GM08714 (cell line): Measurements from ENCODE around the gene CLCN2.
A peak's percentile ranks its signal among the peaks of the same experiment; 100 is the strongest.

ENCODE experiments used
- H3K4me3 ChIP-seq: fragments of 200-500 bp; sonication (Bioruptor generic); 2 replicates; pipeline ENCODE4 v1.5.1; 2014; ENCODE audit warnings: mild to moderate bottlenecking, low read length, inconsistent platforms
- ZNF274 ChIP-seq: IDR thresholded peaks from 2 replicates; pipeline ENCODE4 v1.6.1; 2012; ENCODE audit warnings: mild to moderate bottlenecking, low read depth, low read length

CLCN2 gene

DNA sequence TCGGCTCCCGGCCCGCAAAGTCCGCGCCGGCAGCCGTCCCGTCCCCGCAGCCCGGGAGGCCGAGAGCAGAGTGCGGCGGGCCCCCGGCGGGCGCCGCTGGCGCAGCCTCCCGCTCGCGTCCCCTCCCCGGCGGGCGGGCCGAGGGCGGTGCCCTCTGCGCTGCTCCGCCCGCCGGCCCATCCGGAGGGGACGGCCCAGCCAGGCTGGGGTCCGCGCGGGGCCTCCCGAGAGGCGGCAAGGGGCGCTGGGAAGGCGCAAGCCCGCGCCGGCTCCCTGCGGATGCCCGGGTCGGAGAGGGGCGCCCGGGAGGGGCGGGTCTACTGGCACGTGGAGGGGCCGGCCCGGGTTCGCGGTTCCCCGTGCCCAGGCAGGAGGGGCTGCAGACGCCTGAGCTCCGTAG is at the start of gene CLCN2, which contains the start of gene POLR2H:
Gene CLCN2, minus strand, starts transcription at position 74 of the 400 bp plus-strand sequence. CDS start 126 bp downstream, outside the sequence.
Gene POLR2H, plus strand, starts transcription at position 179 of the 400 bp plus-strand sequence. CDS start 1,783 bp downstream, outside the sequence.
- no peak for TF ChIP-seq ZNF274

DNA sequence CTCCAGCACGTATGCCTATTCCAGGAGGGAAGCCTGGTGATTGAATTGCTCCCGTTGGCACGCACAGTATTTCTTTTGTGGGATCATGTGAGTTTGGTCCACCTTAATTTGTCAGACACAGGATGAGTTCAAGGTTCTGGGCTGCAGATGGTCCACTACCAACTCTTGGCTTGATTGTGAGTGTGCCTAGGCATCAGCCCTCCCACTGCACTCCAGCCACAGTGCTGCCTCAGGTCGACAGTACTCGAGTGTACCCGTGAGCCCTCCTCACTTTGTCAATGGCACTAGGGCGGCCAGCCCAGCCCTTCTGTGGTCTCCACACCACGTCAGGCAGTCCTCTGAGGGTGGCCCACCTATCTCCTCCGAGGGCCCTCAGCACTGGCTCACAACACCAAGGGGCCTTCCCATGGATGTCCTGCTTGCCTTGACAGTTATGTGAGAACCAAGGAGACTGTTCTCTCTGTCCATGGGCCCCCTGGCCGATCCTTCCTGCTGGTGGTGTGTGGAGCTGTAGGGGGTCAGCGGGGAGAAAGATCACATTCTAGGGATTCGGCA is 48.6 kb upstream of the CLCN2 start:
- H3K4me3 ChIP-seq = no peak overlapping the region
- TF ChIP-seq ZNF274 = no peak

More for the DNA sequence above, at the start of gene CLCN2, which contains the start of gene POLR2H:
- peak within 1 kb of the TSS; percentile 86 for H3K4me3 ChIP-seq

DNA sequence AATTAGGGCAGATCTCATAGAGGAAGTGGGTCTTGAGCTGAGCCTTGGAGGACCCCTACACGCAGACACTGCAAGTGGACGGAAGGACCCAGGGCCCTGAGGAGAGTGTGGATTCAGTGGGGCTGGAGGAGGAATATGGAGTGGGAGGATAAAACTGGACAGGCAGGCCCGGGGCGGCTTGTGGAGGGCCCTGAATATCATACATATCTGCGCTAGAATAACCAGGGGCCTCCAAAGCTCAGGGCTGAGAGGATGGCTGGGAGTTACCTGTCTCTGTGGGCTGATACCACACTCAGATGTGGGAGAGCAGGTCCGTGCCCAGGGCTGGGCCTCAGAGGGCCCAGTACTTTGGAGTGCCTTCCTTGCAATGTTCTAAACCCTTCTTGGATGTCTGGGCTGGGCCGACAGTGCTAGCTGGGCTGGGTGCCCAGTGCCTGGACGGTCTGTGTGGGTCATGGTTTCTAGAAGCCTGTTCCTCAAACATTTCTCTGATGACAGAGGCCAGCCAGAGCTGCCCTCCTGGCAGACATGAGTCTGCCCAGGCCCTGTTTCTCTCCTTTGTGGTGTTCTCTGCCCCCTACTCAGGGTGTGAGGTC is 48.0 kb upstream of the CLCN2 start:
- TF ChIP-seq ZNF274 = no peak
- no peak overlapping the region for H3K4me3 ChIP-seq

DNA sequence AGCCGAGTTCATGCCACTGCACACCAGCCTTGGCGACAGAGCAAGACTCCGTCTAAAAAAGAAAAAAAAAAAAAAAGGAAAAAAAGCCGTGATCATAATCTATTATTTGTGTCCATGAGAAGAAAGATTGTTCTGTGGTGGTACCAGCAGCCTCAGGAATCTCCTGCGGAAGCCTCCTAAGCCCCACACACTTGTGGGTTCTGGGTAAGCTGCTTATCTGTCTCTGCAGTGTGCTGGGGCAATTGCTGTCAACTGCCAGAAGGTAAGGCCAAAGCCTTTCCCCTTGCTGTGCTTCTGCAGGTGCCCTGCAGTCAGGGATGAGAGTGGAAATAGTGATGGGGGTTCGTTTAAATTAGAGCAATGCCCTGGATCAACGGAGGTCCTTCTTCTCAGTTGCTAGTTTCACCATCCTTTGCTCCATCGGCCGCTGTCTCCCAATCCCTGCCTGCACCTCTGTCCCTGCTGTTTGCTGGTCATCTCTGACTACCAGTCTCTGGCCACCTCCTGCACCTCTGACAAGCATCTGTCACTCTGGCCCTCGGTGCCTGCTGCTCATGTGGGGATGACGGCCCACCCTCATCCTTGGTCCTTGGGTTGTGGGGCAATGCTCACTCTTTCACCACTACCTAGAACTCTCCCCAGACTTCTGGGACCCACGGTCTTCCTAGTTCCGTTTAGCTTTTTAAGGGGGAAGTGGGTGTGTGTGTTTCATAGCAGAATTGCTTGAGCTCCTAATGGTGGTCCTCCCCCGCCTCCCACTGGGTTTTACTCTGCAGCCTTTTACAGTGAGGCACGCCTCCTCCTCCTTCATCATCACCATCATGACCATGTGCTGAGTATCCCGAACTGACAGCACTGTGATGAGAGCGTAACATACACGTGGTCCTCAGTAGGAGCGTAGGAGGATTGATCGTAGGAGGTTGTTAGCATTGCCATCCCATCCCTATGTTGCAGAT is 43.9 kb upstream of the CLCN2 start:
- no peak overlapping the region for H3K4me3 ChIP-seq
- TF ChIP-seq ZNF274 = no peak

DNA sequence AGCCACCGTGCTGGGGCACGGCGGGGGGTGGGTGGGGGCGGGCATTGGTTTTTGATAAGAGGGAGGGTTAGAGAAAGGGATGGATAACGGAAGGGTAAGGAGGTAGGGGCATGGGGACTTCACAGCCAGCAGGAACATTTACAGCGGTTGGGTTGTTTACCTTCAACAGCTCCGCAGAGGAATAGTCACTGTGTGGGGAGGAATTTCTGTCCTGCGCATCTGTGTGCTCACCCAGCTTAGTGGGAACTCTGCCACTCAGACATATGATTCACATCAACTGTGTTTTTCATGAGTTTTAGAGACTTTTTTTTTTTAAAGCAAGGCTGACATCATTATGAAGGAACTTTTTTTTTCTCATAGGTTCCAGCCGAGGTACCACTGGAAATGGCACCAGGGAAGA is 38.0 kb upstream of the CLCN2 start:
- H3K4me3 ChIP-seq = no peak overlapping the region
- no peak for TF ChIP-seq ZNF274

DNA sequence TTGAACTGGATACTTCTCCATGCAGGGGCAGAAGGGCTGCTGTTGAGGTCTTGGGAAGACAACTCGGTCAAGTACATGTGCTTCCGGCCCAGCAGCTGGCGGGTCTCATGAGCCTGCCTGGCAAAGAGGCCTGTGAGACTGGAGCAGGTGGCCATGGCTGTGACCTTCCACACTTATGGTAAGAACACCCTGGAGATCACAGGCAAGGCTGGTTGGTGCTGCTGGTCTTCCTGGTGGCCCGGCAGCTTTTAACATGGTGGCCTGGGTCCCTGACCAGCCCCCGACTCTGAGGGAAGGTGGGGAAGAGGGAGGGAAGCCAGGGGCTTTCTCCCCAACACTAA is 33.9 kb upstream of the CLCN2 start:
- H3K4me3 ChIP-seq = no peak overlapping the region
- TF ChIP-seq ZNF274 = no peak

DNA sequence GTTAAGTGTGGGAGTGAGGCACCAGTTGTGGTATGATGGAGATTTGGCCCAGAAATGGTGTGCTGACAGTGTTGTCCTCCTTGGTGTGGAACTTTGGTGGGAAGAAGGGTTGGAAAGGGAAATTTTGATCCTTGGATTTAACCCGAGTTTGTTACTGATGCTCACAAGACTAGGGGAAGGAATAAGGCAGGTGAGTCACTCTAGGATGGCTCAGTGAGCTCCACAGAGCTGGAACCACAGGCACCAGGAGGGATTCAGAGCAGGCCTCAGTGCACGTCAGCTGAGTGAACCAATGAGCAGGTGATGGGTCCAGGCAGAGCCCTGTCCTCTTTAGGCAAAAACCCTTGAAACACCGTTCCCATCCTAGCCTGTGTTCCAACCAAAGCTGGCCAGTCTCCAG is 29.9 kb upstream of the CLCN2 start:
- H3K4me3 ChIP-seq = no peak overlapping the region
- no peak for TF ChIP-seq ZNF274

DNA sequence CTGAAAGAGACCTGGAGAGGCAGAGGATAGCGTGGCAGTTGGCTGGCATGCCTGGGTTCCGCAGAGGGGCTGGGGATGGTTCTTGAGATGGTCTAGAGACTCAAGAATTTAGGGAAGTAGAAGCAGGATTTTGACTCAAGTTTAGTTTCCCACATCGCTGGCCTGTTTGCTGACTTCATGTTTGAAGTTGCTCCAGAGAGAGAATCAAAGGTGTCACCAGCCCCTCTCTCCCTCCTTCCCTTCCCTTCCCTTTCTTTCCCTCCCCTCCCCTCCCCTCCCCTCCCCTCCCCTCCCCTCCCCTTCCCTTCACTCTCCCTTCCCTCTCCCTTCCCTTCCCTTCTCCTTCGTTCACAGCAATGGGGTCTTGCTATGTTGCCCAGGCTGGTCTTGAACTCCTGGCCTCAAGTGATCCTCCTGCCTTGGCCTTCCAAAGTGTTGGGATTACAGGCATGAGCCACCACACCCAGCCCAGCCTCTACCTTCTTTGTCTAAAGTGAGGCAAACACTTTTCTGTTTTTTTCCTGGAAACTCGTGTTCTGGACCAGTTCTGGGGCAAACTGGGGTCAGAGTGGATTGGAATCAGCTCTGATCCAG is 28.6 kb upstream of the CLCN2 start:
- TF ChIP-seq ZNF274 = no peak
- H3K4me3 ChIP-seq = no peak overlapping the region

DNA sequence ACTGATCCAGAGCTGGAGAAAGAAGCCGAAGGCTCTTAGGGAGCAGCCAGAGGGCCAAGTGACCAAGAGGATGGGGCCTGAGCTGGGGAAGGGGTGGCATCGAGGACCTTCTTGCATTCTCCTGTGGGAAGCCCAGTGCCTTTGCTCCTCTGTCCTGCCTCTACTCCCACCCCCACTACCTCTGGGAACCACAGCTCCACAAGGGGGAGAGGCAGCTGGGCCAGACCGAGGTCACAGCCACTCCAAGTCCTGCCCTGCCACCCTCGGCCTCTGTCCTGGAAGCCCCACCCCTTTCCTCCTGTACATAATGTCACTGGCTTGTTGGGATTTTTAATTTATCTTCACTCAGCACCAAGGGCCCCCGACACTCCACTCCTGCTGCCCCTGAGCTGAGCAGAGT is 28.0 kb upstream of the CLCN2 start:
- H3K4me3 ChIP-seq = no peak overlapping the region
- no peak for TF ChIP-seq ZNF274

DNA sequence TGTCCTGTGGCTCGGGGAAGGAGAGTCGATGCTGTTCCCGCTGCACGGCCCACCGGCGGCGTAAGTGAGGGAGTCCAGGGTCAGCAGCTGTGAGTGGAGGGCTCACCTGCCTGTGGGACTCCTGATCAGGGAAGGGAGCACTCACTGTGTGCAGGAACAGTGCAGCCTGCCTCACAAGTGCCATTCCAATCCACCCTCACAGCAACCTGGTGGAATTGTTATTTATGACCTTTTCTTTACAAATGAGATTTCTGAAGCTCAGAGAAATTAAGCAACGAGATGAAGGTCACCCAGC is 27.5 kb upstream of the CLCN2 start:
- H3K4me3 ChIP-seq = no peak overlapping the region
- no peak for TF ChIP-seq ZNF274

DNA sequence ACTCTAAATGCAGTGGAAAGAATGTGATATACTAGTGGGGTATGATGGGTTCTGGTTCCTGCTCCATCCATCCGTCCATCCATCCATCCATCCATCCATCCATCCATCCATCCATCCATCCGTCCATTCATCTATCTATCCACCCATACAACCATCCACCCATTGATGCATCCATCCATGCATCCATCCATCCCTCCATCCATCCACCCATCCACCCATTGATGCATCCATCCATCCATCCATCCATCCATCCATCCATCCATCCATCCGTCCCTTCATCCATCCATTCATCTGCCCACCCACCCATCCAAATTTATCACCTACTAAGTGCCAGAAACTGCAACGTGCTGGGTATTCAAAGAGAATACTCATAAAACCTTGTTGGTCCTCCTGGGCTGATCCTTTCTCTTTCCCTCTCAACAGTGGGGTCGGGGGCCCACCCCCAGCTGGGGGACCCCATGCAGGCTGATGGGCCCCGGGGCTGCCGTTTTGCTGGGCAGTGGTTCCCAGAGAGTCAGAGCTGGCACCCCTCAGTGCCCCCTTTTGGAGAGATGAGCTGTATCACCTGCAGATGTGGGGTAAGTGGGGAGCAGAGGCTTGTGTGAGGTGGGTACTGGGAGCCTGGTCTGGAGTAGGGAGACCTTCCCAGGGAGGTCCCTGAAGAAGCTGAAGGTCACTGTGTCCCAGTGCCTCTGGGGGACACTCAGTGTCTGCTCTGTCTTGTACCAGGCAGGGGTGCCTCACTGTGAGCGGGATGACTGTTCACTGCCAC is 26.9 kb upstream of the CLCN2 start:
- TF ChIP-seq ZNF274 = no peak
- H3K4me3 ChIP-seq = no peak overlapping the region

DNA sequence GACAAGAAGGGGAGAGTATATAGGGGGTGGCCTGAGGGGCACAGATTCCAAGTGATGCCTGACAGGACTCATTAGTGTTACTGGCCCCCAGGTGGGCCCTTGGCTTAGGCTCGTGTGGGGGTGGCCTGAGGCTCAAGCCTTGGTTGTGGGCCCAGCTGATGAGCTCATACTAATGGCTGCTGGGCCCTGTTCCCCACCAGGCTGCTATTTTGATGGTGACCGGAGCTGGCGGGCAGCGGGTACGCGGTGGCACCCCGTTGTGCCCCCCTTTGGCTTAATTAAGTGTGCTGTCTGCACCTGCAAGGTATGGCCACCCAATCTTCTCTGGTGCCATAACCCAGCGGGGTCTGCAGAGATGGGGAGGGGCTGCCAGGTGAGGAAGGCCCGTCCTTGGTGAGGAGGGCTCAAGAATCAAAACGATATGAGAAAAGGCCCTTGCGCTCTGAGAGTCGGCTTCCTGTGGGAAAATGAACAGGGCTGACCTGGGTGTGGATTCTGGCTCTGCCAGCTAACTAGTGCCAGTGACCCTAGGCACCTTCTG is 25.8 kb upstream of the CLCN2 start:
- no peak overlapping the region for H3K4me3 ChIP-seq
- no peak for TF ChIP-seq ZNF274

DNA sequence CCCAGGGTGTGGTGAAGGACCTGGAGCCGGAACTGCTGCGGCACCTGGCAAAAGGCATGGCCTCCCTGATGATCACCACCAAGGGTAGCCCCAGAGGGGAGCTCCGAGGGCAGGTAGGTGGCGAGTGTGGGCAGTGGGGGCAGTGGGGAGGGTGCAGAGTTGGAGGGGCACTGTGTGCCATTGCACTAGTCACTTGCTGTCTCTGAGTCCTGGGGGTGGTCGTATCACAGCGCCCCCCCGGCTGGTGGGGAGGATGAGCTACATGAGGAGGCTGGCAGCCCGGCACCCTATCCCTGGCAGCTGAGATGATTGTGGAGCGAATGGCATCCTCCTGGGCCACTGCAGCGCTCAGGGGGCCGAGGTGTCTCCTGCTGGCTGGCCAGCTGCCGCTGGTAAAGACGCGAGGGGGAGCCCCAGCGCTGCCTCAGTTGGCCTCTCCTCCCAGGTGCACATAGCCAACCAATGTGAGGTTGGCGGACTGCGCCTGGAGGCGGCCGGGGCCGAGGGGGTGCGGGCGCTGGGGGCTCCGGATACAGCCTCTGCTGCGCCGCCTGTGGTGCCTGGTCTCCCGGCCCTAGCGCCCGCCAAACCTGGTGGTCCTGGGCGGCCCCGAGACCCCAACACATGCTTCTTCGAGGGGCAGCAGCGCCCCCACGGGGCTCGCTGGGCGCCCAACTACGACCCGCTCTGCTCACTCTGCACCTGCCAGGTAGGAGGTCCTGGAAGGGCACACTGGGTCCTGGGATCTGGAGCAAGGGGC is 24.8 kb upstream of the CLCN2 start:
- H3K4me3 ChIP-seq = no peak overlapping the region
- TF ChIP-seq ZNF274 = no peak

DNA sequence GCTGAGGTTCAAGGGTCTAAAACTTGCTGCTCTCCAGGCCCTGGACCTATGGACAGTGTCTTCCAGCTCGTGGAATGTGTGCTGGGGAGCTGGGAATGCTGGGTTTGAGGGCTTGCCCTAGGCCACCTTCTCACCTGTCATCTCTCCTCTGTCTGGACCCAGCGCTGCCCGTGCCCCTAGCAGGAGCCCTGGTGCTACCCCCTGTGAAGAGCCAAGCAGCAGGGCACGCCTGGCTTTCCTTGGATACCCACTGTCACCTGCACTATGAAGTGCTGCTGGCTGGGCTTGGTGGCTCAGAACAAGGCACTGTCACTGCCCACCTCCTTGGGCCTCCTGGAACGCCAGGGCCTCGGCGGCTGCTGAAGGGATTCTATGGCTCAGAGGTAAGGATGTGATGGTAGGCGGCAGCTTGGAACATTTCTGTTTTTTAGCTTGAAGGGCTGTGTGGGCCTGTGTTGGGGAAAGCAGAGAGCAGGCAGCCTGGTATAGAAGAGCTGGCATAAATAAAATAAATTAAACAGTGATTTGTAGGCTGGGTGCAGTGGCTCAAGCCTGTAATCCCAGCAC is 23.5 kb upstream of the CLCN2 start:
- no peak for TF ChIP-seq ZNF274
- no peak overlapping the region for H3K4me3 ChIP-seq
